GM12873 (cell line): ENCODE results near the gene LAMTOR2.

Experiments
- CTCF ChIP-seq: IDR thresholded peaks from 2 replicates; pipeline ENCODE4 v1.5.1; 2012; ENCODE audit warnings: low read depth, mild to moderate bottlenecking, moderate library complexity, low read length, control low read depth; ENCODE audit not compliant: insufficient read depth; ENCODE audit errors: missing control alignments

Gene LAMTOR2

GRCh38 chr1:156080241-156080862 is 25.8 kb downstream of the LAMTOR2 start:
- TF ChIP-seq CTCF: no peak

GRCh38 chr1:156080863-156081179 is 26.2 kb downstream of the LAMTOR2 start:
- TF ChIP-seq CTCF: no peak

GRCh38 chr1:156081180-156081916 is 26.8 kb downstream of the LAMTOR2 start:
- TF ChIP-seq CTCF: no peak

GRCh38 chr1:156081917-156082308 is 27.3 kb downstream of the LAMTOR2 start:
- TF ChIP-seq CTCF: no peak

GRCh38 chr1:156082309-156083091 is 27.9 kb downstream of the LAMTOR2 start, which contains the start of gene MEX3A:
MEX3A (minus strand) TSS chr1:156082465; CDS start chr1:156081998, 467 bp downstream.
- no peak for TF ChIP-seq CTCF

- no peak for TF ChIP-seq CTCF
These were observed 29.5 kb downstream of the LAMTOR2 start for GRCh38 chr1:156083800-156084790.
